Stimulated activated CD4-positive, alpha-beta T cell treated with anti-CD3 and anti-CD28 coated beads, Interleukin-12 subunit alpha, Interleukin-12 subunit beta, amount 100 ng/mL, for 48 hours (primary cell): ENCODE data around the gene ARSB.

ENCODE experiments used
- DNase-seq, 3 donors: peaks; one replicate each; pipeline ENCODE4 v3.0.0-alpha.2; 2020; ENCODE audit warnings: low read depth in 2 of 3, low spot score in 1 of 3

ARSB gene

DNA sequence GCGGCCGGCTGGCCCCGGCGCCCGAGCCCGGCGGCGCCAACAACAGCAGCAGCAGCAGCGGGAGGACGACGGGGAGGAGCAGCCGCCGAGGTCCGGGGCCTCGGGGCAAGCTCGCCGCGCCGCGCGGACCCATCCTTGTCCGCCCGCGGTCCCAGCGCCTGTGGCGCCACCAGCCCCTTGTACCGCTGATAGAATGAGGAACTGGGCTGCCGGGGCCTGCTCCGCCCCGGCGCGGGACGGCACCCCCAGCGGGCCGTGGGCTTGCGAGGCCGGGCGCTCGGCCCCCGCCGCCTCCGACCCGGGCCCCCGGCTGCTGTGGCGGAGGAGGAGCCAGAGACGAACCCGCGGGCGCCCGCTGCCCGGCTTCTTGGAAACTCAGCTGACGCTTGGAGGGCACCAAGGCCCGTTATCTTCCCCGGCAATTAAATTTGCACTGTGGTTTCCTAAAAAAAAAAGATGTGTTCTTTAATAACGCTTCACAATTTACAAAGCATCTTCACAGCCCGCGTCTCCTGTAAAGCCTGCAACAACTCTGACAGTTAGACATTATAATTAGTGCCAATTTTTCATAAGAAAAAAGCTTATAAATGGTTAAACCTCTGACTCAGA is at the start of gene ARSB:
Gene ARSB, minus strand, starts transcription at position 195 of the 609 bp plus-strand sequence. Its CDS starts 62 bp downstream, at position 133.
- DNase-seq: peak in 2 of 3 donors; percentile 24 to 47

GRCh38 chr5:79032782-79033181 is 47.7 kb upstream of the ARSB start:
- no peak for DNase-seq

DNA sequence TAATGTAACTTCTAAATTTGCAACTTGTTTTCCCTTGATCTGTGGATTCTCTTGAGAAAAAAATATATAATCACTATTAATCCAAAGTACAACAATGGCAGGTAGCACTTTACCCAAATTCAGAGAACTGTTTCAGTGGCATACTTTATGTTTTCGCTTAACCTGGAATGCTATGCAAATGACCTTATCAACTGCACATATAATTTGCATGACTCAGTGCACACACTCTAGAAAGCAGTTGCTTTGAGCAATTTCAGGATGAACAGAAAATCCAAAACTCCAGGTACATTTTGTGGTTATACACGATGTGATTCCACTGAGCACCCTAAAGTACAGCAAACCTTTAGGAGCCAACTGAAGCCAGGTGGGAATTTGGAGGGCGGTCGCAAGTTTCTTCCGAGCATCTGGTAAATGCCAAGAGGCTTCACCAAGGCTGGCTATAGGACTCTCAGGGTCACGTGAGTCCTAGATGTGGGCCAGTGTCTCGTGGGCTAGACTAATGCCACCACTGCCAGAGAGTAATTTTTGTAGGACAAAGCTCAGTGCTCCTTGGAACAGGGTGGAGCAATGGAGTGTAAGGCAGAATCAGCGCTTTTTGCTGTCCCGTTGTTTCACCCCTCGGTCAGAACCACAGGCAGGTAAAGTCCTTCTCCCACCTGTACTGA is 47.1 kb upstream of the ARSB start:
- no peak for DNase-seq

- DNase-seq: no peak
These were observed 46.4 kb upstream of the ARSB start for GRCh38 chr5:79031485-79031867.

- no peak for DNase-seq
These were observed 45.8 kb upstream of the ARSB start for GRCh38 chr5:79030663-79031484.

DNA sequence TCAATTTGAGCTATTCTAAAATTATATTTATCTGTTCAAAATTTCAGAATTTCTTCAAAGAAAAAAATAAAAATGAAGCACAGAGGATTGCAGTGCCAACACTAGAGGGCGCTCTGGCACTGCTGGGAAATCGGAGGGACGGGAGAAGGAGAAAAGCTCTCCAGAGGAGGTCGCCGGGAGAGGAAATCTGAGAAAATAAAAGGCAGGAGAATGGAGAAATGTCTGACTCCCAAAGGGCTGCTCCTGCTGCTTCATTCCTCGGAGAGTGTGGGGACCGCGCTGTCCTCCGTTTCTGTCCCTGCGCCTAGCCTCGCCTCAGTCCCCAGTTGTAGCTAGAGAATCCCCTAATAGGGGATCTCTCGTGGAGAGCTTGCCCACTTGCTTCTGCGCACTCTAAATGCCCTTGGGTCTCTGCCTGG is 40.0 kb upstream of the ARSB start:
- DNase-seq: peak; percentile 4 to 53 (median 34)

DNA sequence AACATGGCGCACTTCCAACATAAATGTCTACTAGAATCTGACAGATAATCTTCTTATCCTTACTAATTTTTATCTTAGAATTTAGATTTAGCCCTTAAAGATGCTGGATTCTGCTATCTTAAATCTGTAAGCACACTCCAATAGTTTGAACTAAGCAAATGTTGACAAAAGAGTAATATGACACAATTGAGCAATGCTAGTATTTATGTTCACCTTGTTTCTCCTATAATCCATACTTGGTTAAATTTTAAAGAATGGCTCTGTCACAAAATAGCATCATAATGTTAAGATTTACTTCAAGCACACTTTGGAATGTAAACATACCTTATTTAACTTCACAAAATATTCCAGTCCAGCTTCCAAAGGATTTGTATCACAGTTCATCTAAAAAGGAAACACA is 38.8 kb upstream of the ARSB start:
- DNase-seq: no peak

GRCh38 chr5:79023348-79023747 is 38.2 kb upstream of the ARSB start:
- DNase-seq: no peak

DNA sequence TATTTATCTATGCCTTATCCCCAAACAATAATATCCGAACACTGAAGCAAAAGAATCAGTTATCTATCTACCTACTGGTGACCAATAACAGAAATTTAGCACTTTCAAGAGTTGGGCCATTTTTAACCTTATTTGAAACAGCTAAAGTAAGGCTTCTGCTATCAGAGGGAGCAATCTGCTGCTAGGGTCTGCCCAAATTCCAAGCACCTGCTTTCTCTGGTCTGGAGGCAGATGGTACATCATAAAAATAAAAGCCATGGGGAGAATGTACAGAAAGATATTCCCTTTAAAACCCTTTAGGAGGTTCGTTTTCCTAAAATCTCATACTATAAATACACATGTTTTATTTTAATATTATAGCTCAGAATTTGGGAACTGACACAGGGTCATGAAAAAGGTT is 37.7 kb upstream of the ARSB start:
- DNase-seq: no peak

GRCh38 chr5:79021753-79022152 is 36.6 kb upstream of the ARSB start:
- no peak for DNase-seq

- DNase-seq: peak; percentile 17 to 46 (median 21)
These were observed 35.9 kb upstream of the ARSB start for GRCh38 chr5:79020861-79021561.

GRCh38 chr5:79014631-79015030 is 29.5 kb upstream of the ARSB start:
- no peak for DNase-seq

- DNase-seq: no peak
These were observed 26.8 kb upstream of the ARSB start for GRCh38 chr5:79011869-79012268.

DNA sequence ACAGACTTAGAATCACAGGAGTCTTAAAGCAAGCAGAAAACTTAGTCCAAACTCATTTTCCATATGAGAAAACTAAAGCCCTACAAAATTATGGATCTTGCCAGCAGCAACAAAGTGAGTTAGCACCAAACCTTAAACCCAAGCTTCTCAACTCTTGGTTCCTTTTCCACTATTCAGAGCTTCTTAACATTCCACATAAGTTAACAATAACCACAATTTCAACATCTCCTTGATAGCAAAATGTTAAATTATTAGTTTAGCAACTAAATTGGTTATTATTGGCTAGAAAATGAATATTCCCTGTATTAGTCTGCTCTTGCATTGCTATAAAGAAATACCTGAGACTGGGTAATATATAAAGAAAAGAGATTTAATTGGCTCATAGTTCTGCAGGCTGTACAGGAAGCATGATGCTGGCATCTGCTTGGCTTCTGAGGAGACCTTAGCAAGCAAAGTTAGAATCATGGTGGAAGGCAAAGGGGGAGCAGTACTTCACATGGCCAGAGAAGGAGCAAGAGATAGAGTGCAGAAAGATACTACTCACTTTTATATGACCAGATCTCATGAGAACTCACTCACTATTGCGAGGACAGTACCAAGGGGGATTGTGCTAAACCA is 26.2 kb upstream of the ARSB start:
- no peak for DNase-seq

DNA sequence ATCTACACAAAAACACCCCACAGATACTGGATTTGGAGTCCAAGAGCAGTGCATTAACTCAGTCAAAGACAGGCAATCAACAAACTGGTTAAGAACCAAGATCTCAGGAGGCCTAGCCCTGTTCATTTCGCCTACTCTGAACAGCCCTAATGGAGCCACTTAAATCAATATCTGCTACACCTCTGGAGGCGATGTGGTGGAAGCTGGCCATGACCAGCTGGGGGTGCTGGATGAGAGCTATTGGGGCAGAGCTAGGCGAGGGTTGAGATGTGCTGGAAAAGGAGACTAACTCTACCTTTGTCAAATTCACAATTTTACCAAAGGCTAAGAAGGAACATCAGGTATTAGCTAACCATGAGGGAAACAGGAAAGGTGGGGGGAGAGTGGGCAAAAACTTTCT is 23.3 kb upstream of the ARSB start:
- DNase-seq: no peak

DNA sequence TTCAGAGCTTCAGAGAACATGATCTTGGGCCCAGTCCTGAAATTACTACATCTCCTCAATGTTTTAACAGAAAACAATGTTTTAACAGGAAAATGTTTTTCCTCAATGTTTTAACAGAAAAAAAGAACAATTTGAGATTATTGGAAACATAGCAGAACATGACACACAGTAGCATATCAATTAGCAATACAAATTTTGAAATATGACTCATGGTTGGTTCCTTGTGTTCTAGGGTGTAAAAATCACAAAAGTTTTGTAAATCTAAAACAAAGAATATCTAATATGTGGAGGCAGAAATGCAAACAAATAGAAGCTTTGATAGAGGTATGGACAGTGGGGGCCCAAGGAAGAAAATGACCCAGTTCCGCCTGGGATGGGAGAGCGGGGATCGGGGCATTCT is 22.8 kb upstream of the ARSB start:
- no peak for DNase-seq

- no peak for DNase-seq
These were observed 21.0 kb upstream of the ARSB start for GRCh38 chr5:79005936-79006631.

DNA sequence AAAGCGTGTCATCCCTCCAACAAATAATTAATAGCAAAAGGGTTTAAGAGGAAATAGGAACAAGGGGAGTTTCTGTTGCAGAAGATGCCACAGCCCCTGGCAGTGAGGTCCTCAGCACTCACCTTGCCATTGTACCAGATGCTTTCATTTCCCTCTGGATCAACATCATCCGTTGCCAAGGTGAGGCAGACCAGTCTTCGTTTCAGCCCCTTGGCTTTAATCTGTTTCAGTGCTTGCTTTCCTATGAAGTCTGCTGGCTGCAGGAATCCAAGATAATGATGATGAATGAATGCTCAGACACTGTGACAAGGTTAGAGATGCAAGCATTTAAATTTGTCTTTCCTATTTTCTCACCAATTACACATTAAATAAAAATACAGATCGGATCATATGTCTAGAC is 20.0 kb upstream of the ARSB start:
- no peak for DNase-seq

DNA sequence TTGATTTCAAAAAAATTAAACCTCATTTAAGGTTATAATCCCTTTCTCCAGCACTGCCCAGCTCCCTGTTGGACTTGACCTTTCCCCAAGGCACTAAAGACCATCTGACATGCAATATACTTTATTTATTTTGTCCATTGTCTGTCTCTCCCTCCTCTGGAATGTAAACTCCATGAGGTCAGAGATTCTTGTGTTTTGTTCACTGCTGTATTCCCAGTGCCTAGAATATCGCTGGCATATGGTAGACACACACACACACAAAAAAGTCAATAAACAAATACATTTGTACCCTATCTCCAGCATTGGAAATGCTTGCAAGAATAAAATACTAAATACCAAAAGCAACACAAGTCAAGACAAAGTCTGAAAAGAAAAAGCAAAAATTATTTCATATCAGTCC is 17.3 kb upstream of the ARSB start:
- no peak for DNase-seq

DNA sequence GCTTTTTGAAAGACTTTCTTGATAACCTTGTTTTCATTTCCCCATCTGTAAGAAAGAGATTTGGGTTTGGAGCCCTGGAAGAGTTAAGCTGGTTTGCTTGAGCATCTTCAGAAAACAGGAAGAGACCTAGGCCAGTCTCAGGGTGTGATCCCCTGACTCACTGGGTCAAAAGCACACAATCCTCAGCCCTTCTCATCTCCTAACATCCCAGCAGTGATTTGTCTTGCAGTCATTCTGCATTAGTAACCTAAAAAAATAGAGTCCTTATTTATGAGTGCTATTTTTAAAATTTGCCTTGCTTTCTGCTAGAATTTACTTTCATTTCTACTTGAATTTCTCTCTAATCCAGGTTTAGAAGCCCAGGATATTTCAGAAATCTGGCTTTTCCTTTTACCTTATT is 16.4 kb upstream of the ARSB start:
- DNase-seq: no peak

GRCh38 chr5:78997090-78997489 is 12.0 kb upstream of the ARSB start:
- DNase-seq: no peak
